ENCODE data around the gene LRRN3.

The LRRN3 gene

GRCh38 chr7:111108496-111108895 lies 17.6 kb downstream of the LRRN3 start:
- TF ChIP-seq CREB5 (CRISPR knock-in tag; IDR thresholded peaks at IDR 0.05; ENCODE audit: low read depth) (no peak), RARB (CRISPR knock-in tag; IDR thresholded peaks at IDR 0.05) (no peak), TOX (CRISPR knock-in tag; IDR thresholded peaks at IDR 0.05; ENCODE audit: borderline replicate concordance) (peak; percentile 48; the same call in 1 of the 2 replicates), GLIS3 (CRISPR knock-in tag; IDR thresholded peaks at IDR 0.05) (no peak), ISL1 (CRISPR knock-in tag; IDR thresholded peaks at IDR 0.05) (peak; percentile 84), ZFP30 (CRISPR knock-in tag; IDR thresholded peaks at IDR 0.05) (no peak)
- TF ChIP-seq, protein P1, sequence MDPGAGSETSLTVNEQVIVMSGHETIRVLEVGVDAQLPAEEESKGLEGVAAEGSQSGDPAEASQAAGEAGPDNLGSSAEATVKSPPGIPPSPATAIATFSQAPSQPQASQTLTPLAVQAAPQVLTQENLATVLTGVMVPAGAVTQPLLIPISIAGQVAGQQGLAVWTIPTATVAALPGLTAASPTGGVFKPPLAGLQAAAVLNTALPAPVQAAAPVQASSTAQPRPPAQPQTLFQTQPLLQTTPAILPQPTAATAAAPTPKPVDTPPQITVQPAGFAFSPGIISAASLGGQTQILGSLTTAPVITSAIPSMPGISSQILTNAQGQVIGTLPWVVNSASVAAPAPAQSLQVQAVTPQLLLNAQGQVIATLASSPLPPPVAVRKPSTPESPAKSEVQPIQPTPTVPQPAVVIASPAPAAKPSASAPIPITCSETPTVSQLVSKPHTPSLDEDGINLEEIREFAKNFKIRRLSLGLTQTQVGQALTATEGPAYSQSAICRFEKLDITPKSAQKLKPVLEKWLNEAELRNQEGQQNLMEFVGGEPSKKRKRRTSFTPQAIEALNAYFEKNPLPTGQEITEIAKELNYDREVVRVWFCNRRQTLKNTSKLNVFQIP (CRISPR knock-in tag; IDR thresholded peaks at IDR 0.05; ENCODE audit: borderline replicate concordance, low read depth): no peak
- ATAC-seq: peak; percentile 61

GRCh38 chr7:111112439-111112838 lies 21.5 kb downstream of the LRRN3 start:
- ATAC-seq: peak; percentile 68
- no peak for TF ChIP-seq ZFP3 (CRISPR knock-in tag; IDR thresholded peaks at IDR 0.05)
- TF ChIP-seq SNAI2 (CRISPR knock-in tag; IDR thresholded peaks at IDR 0.05): no peak
- no peak for TF ChIP-seq TSHZ2 (CRISPR knock-in tag; IDR thresholded peaks at IDR 0.05)
- TF ChIP-seq CSRNP3 (CRISPR knock-in tag; IDR thresholded peaks at IDR 0.05): no peak
- TF ChIP-seq RARB (CRISPR knock-in tag; IDR thresholded peaks at IDR 0.05): no peak; the same call in 1 of the 2 replicates
- TF ChIP-seq ARNTL (CRISPR knock-in tag; IDR thresholded peaks at IDR 0.05; ENCODE audit: borderline replicate concordance, low read depth): no peak
- no peak for TF ChIP-seq PATZ1 (CRISPR knock-in tag; IDR thresholded peaks at IDR 0.05; ENCODE audit: borderline replicate concordance)
- TF ChIP-seq ZC3H10 (CRISPR knock-in tag; IDR thresholded peaks at IDR 0.05): no peak
- no peak for TF ChIP-seq BACH2 (CRISPR knock-in tag; IDR thresholded peaks at IDR 0.05; ENCODE audit: borderline replicate concordance)
- no peak for TF ChIP-seq TCF4 (CRISPR knock-in tag; IDR thresholded peaks at IDR 0.05; ENCODE audit: borderline replicate concordance)
- TF ChIP-seq CREB5 (CRISPR knock-in tag; IDR thresholded peaks at IDR 0.05; ENCODE audit: low read depth): no peak
- TF ChIP-seq, protein P1 (CRISPR knock-in tag; IDR thresholded peaks at IDR 0.05; ENCODE audit: borderline replicate concordance, low read depth): no peak
- no peak for TF ChIP-seq ESRRG (CRISPR knock-in tag; IDR thresholded peaks at IDR 0.05)

All from SK-N-SH treated with all-trans-retinoic acid at 6 μM for 48 hours (cell line).